ENCODE measurements around the gene ALOX12.
"Not testable (repeated sequence)": the region's sequence is repeated elsewhere in the genome, so short reads cannot be mapped to it uniquely, and the experiment has no call there.

ALOX12 gene

DNA sequence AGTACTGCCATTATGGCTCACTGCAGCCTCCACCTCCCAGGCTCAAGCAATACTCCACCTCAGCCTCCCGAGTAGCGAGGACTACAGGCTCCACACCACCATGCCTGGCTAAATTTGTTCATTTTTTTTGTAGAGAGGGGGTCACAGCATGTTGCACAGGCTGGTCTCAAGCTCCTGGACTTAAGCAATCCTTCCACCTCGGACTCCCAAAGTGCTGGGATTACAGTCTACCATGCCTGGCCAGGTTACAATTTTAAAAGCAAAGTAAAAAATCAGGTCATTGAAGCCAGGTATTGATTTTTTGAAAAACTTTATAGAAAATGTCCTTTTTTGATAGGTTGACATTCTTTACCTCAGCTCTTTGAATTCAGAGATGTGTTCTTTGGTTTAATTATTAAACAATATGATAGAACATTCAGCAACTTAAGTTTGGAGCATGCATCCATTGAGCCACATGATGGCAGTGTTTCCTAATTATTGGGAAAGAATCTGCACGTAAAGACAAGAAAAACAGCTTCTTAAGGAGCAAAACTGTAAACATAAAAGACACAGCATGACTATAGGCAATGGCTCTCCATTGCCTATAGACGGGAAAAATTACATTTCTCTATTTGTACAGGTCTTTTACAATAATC is 49.8 kb downstream of the ALOX12 start:
- no peak for DNase-seq (ENCODE audit: low read depth in 3 of 3)

DNA sequence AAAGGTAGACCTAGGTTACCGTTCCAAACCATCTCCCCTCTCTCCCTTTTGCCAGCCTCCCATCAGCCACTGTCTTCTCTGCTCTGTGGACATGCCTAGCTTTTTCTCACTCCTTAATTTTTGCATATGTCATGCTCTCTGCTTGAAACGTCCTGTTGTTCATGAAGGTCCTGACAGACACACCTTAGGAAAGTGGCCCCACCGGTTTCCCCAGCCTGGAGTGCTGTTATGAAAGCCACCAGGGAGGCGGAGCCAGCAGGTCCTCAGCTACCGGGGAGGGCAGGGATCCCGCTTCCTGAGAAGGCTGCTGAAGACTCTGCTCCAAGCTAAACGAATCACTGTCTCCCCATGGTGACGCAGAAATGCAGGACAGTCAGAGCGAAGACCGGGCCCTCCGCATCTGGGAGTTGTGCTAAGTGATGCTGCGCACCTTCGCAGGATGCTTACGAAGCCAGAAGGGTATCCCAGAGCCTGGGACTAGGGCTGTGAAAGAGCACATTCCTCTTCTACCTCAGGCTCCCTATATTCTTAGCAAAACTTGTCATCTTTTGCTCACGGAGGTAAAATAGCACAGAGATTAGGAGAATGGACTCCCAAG is 50.4 kb downstream of the ALOX12 start:
- peak in 1 of 3 experiments; percentile 35 for DNase-seq (ENCODE audit: low read depth in 3 of 3)

DNA sequence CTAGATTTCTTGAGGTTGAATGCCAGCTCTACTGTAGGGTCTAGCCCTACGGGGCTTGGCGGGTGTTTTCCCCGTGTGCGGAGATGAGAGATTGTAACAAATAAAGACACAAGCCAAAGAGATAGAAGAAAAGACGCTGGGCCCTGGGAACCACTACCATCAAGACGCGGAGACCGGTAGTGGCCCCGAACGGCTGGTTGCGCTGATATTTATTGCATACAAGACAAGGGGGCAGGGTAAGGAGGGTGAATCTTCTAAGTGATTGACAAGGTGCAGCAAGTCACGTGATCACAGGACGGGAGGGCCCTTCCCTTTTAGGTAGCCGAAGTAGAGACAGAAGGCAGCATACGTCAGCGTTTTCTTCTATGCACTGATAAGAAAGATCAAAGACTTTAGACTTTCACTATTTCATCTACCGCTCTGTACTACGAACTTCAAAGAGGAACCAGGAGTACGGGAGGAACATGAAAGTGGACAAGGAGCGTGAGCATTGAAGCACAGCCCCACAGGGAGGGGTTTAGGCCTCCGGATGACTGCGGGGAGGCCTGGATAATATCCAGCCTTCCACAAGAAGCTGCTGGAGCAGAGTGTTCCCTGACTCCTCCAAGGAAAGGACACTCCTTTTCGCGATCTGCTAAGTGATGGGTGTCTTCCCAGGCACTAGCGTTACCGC is 51.0 kb downstream of the ALOX12 start:
- peak in 1 of 3 experiments; percentile 60 for DNase-seq (ENCODE audit: low read depth in 3 of 3)

DNA sequence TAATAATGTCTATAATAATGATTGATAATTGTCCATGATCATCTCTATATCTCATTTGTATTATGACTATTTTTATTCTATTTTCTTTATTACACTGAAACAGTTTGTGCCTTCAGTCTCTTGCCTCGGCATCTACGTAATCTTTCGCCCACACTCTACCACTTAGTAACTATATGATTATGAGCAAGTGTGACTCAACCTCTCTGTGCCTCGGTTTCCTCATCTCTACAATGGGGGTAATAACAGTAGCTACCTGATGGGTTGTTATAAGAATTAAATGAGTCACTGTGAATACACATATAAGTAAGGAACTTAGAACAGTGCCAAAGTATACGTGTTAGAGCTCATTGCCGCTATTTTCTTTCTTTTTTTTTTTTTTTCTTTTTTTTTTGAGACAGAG is 51.7 kb downstream of the ALOX12 start:
- no peak for DNase-seq (ENCODE audit: low read depth in 3 of 3)

DNA sequence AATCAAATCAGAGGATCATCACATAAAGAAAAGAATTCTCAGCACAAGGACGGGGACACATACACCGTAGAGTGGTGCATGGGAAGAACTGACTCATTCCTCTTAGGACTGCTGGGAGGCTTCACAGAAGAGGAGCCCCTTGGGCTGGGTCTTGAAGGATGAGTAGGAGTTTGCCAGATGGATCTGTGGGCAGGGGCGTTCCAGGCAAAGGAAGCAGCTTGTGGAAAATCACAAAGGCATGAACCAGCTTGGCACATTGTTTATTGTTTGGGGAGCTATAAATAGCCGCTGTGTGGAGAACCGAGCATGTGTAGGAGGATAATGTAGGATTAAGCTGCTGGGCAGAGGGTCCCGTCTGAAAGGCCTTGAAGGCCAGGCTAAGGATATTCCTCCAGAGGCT is 53.1 kb downstream of the ALOX12 start:
- DNase-seq (ENCODE audit: low read depth in 3 of 3): no peak

DNA sequence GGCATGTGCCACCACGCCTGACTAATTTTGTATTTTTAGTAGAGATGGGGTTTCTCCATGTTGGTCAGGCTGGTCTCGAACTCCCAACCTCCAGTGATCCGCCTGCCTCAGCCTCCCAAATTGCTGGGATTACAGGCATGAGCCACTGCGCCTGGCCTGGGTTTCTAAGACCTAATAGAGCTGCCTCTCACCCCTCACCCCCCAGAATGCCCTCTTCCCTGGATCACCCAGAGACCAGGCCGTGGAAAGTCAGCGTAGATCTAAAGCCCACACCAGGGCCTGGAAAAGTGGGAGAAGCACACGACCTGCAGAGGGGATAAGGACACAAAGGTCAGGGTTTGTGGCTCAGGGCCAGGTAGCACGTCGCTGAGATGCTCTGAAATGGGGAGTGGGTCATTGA is 54.7 kb downstream of the ALOX12 start:
- not testable (repeated sequence) for DNase-seq (ENCODE audit: low read depth in 3 of 3)

DNA sequence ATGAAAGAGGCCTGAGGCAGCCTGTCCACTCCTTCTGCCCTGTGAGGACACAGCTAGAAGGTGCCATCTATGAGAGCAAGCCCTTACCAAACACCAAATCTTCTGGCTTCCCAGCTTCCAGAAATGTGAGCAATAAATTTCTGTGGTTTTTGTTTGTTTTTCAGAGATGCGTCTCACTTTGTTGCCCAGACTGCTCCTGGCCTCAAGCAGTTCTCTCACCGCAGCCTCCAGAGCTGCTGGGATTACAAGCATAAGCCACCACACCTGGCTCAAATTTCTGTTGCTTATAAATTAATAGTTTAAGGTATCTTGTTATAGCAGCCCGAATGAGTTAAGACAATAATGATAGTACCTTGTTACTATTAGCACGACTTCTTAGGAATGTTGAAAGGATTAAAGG is 60.5 kb downstream of the ALOX12 start:
- DNase-seq (ENCODE audit: low read depth in 3 of 3): no peak

DNA sequence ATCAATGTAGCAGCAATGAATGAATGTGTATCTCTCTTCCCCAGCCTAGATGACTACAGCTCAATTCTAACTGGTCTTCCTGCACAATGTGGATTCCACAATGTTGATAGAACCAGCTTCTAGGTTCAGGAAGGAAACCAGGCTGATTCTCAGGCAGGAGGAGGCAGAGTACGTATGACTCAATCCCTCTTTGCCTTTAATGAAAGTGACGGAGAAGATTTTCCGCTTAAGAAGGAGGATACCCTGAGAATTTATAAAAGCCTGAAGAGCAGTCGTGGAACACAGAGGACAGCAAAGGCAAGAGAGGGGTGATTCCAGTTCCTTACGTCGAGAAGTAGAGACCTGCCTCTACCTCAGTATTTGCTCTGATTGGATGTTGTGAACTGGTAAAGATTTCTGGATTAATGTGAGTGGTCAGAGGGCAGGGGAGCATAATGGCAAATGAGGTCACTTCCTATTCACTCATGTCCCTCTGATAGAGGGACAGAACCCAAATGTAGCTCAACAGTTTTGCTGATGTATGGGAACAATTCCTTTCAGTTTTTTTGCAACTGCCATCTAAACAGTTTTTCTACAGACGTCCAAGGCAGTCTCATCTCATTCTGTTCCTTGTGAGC is 63.1 kb downstream of the ALOX12 start:
- DNase-seq (ENCODE audit: low read depth in 3 of 3): no peak
